Stimulated activated CD8-positive, alpha-beta memory T cell treated with anti-CD3 and anti-CD28 coated beads, Interleukin-7, amount 100 ng/mL, for 1 hour (primary cell): ENCODE data around the gene CLDN24.

ENCODE experiments used
- DNase-seq, 2 donors: peaks; one replicate each; pipeline ENCODE4 v3.0.0-alpha.2; 2020; ENCODE audit warnings: low read depth in 2 of 2

Gene CLDN24

GRCh38 chr4:183322326-183322725 lies at the start of gene CLDN24:
TSS of gene CLDN24 (minus strand) at chr4:183322426. CDS start at chr4:183322426, 0 bp downstream.
- no peak for DNase-seq

GRCh38 chr4:183370786-183371185 lies 48.6 kb upstream of the CLDN24 start:
- no peak for DNase-seq

GRCh38 chr4:183369073-183369472 lies 46.8 kb upstream of the CLDN24 start:
- no peak for DNase-seq

- no peak for DNase-seq
These were observed 44.1 kb upstream of the CLDN24 start for GRCh38 chr4:183366206-183366835.

- no peak for DNase-seq
These were observed 41.8 kb upstream of the CLDN24 start for GRCh38 chr4:183364025-183364424.

GRCh38 chr4:183362916-183363542 lies 40.8 kb upstream of the CLDN24 start:
- no peak for DNase-seq

- DNase-seq: no peak
These were observed 39.8 kb upstream of the CLDN24 start for GRCh38 chr4:183362036-183362435.

- DNase-seq: no peak
These were observed 38.1 kb upstream of the CLDN24 start for GRCh38 chr4:183360161-183360919.

GRCh38 chr4:183358215-183358755 lies 36.1 kb upstream of the CLDN24 start:
- no peak for DNase-seq

- no peak for DNase-seq
These were observed 34.9 kb upstream of the CLDN24 start for GRCh38 chr4:183356931-183357675.

GRCh38 chr4:183356173-183356830 lies 34.1 kb upstream of the CLDN24 start:
- no peak for DNase-seq

GRCh38 chr4:183355405-183355804 lies 33.2 kb upstream of the CLDN24 start:
- no peak for DNase-seq

GRCh38 chr4:183354219-183354618 lies 32.0 kb upstream of the CLDN24 start:
- DNase-seq: no peak

- DNase-seq: no peak
These were observed 31.3 kb upstream of the CLDN24 start for GRCh38 chr4:183353557-183353956.

- no peak for DNase-seq
These were observed 30.3 kb upstream of the CLDN24 start for GRCh38 chr4:183352546-183352945.

GRCh38 chr4:183350317-183351071 lies 28.3 kb upstream of the CLDN24 start:
- DNase-seq: no peak

- no peak for DNase-seq
These were observed 27.4 kb upstream of the CLDN24 start for GRCh38 chr4:183349673-183350072.

GRCh38 chr4:183348706-183349659 lies 26.8 kb upstream of the CLDN24 start:
- DNase-seq: no peak

- DNase-seq: no peak
These were observed 25.9 kb upstream of the CLDN24 start for GRCh38 chr4:183348136-183348535.
